HEK293T (cell line): ENCODE data around the gene CHAMP1.

Experiments used
- ARNT ChIP-seq: fragments of 450-650 bp; IDR thresholded peaks from 2 replicates; pipeline ENCODE4 v1.6.1; 2017; ENCODE audit warnings: mild to moderate bottlenecking
- BHLHE40 ChIP-seq: fragments of 450-650 bp; IDR thresholded peaks from 2 replicates; pipeline ENCODE4 v1.6.1; 2016; ENCODE audit warnings: mild to moderate bottlenecking, moderate library complexity, borderline replicate concordance
- ELF4 ChIP-seq: fragments of 450-650 bp; IDR thresholded peaks from 2 replicates; pipeline ENCODE4 v1.6.1; 2017; ENCODE audit warnings: antibody characterized with exemption
- FOXA1 ChIP-seq: fragments of 450-650 bp; IDR thresholded peaks from 2 replicates; pipeline ENCODE4 v1.6.1; 2016; ENCODE audit warnings: mild to moderate bottlenecking
- FOXK2 ChIP-seq: fragments of 450-650 bp; IDR thresholded peaks from 2 replicates; pipeline ENCODE4 v1.6.1; 2016; ENCODE audit warnings: mild to moderate bottlenecking
- FOXM1 ChIP-seq: fragments of 450-650 bp; IDR thresholded peaks from 2 replicates; pipeline ENCODE4 v1.6.1; 2017; ENCODE audit warnings: mild to moderate bottlenecking, borderline replicate concordance
- L3MBTL2 ChIP-seq: fragments of 450-650 bp; conservative IDR thresholded peaks from 2 replicates; pipeline ENCODE4 v1.6.1; 2016; ENCODE audit warnings: mild to moderate bottlenecking
- SP1 ChIP-seq: fragments of 450-650 bp; IDR thresholded peaks from 2 replicates; pipeline ENCODE4 v1.6.1; 2017
- SUZ12 ChIP-seq: fragments of 450-650 bp; IDR thresholded peaks from 2 replicates; pipeline ENCODE4 v1.6.1; 2016; ENCODE audit warnings: mild to moderate bottlenecking
- ZNF384 ChIP-seq: fragments of 450-650 bp; IDR thresholded peaks from 2 replicates; pipeline ENCODE4 v1.6.1; 2016

DNA sequence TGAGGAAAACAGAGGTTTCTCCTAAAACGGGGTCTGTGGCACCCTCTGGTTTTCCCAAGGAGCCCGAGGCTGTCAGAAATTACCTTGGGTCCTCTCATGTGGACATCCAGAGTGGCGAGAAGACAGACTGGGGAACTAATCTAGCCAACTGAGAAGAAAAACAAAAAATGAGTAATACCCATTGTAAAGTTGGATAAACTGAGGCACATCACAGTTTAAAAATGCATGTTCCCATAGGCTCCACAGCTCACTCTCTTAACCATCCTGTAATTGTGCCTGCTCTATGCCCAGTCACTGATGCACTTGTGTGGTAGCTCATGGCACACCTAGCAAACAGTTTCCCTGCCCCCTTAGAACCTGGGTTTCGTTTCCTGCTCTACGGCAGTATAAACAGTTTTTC lies 48.1 kb upstream of the CHAMP1 start:
- TF ChIP-seq FOXK2 (no peak), FOXA1 (no peak), ZNF384 (no peak), SP1 (no peak), L3MBTL2 (no peak), ARNT (no peak), SUZ12 (no peak), FOXM1 (no peak), BHLHE40 (no peak), ELF4 (no peak)
